ENCODE results near the gene KXD1.
A peak's percentile ranks its signal among the peaks of the same experiment; 100 is the strongest.
"Not testable (repeated sequence)": the region's sequence is repeated elsewhere in the genome, so short reads cannot be mapped to it uniquely, and the experiment has no call there.

KXD1 gene

GRCh38 chr19:18537431-18537830 is 20.2 kb upstream of the KXD1 start:
- DNase-seq = no peak

GRCh38 chr19:18538115-18538514 is 19.6 kb upstream of the KXD1 start:
- no peak for DNase-seq

- no peak for DNase-seq
Observed at GRCh38 chr19:18539372-18539771, 18.3 kb upstream of the KXD1 start.

DNA sequence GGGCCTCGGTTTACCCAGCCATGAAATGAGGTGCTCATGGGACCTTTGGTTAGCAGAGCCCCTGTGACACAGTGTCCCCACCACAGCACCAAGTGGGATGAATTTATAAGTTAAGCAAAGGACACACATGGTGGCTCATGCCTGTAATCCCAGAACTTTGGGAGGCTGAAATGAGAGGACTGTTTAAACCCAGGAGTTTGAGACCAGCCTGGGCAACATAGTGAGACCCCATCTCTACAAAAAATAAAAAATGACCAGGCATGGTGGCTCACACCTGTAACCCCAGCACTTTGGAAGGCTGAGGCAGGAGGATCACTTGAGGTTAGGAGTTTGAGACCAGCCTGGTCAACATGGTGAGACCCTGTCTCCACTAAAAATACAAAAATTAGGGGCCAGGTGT is 17.5 kb upstream of the KXD1 start:
- not testable (repeated sequence) for DNase-seq

GRCh38 chr19:18541258-18541991 is 16.2 kb upstream of the KXD1 start:
- DNase-seq = no peak

- no peak for DNase-seq
Observed at GRCh38 chr19:18541992-18542940, 15.4 kb upstream of the KXD1 start.

- DNase-seq = peak; percentile 90
Observed at GRCh38 chr19:18542941-18543813, 14.5 kb upstream of the KXD1 start, which contains the start of gene FKBP8. Gene FKBP8, minus strand, starts transcription at chr19:18543573. Its CDS starts 1,603 bp downstream, at chr19:18541970.

DNA sequence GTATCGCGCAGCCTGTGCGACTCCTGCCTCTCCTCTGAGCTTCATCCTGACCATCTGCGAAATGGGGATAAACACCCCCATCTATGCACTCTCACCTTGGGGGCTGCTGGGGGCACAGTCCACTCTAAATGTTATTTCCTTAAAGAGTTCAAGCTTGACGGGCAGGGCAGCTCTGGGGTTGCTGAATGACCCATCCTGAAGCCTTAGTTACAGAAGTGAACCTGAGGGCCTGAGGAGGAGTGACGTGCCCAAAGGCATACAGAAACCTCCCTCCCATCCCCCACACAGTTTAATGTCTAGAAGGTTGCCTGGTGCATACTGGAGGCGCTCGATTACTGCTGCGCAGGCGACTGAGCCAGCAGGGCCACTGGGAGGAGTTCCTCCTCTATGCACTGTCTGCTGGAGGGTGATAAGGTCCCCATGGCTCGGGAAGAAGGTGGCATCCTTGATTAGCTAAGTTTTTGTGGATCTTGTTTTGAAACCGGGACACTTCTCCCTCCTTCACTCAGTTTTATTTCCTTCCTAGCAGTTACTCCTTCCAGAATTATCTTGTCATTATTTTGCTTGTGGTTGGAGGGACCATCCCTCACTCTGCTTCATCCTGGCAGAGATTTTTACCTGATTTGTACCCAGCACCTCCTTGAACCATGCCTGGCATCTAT is 13.7 kb upstream of the KXD1 start:
- peak; percentile 88 for DNase-seq

DNA sequence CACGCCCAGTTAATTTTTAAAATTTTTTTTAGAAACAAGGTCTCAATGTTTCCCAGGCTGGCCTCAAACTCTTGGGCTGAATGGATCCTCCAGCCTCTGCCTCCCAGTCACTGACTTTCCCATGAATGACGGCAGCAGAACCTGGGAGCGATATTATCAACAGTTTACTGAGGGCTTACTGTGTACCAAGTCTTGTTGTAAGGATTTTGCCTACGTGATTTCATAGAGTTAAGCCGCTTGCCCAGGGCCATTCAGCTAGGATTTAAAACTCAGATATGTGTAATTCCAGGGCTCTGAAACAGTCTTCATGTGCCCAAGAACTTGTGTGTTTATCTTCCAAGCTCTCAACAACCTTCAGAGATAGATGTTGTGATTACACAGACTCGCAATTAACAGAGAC is 6.0 kb upstream of the KXD1 start:
- no peak for DNase-seq

DNA sequence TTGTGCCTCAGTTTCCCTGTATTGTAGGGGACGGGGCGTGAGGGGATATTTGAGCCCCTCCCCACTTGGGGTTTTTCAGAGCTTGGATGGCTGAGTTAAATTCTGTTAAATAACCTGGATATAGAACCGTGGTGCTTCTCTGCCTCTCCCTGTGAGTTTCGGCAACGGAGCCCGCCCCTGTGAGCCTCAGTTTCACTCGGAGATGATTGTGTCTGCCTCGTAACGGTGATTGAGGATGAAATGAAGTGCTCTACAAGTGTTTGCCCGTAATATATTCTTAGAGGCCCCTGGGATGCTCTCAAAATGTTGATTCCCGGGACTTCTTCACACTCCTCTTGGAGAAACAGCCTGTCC is 509 bp downstream of the KXD1 start:
- DNase-seq = no peak

DNA sequence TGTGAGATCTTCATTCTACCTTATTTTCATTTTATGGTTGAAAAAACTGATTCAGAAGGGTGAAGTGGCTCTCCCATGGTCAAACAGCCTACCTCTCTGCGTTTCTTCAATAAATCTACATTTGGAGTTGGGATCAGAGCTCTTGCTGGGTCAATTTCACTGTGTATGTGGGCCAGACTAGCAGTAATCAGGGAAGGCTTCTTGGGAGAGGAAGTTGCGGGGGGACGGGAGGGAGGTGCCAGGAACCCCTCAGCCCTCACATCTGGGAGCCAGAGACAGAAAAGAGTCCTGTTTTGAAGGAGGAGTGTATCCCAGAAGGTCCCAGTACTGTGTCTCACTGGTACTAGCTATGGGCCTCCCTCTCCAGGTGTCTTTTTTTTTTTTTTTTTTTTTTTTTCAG is 934 bp downstream of the KXD1 start:
- no peak for DNase-seq

DNA sequence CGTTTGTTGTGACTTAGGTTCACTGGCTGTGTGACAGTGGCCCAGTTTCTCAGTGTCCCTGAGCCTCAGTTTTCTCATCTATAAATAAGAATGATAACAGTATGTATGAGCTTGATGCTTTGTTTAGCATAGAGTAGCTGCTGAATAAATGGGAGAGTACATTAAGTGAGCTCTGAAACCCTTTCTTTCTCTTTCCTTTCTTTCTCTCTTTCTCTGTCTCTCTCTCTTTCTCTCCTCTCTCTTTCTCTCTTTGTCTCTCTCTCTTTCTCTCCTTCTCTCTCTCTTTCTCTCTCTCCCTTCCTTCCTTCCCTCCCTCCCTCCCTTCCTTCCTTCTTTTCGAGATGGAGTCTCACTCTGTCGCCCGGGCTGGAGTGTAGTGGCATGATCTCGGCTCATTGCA is 2.0 kb downstream of the KXD1 start:
- no peak for DNase-seq

DNA sequence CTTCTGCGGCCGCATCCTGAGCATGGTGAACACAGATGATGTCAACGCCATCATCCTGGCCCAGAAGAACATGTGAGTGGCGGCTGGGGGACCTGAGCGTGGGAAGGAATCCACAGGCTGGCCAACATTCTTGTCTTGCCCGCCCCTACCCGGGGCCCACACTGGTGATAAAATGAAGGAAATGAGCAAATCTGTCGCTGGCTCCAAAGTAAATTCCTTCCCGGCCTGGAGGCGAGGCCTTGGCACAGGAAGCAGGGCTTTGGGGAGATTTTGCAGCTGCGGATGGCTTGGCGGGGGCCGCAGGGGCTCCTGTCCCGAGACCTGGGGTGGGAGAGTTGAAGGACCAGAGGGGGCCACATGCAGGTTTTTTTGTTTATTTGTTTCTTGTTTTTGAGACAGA is 4.4 kb downstream of the KXD1 start:
- no peak for DNase-seq

DNA sequence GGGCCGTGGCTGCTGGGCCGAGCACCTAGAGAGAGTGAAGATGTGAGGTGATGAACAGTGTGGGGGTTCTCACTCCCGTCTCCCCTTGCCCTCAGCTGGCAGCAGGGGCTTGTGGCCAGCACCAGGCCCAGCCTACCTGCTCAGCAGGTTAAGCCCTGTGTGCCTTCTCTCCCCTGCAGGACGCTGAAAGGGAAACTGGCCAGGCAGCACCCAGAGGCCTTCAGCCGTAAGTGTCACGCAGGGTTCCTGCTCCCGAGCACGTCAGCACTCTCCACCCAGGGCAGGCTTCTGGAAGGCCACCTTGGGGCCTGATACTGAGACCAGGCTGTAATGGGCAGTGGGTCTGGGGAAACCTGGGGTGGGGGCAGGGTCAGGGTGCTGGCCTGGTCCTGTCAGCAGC is 9.3 kb downstream of the KXD1 start:
- DNase-seq = no peak

- no peak for DNase-seq
Observed at GRCh38 chr19:18568367-18568766, 10.7 kb downstream of the KXD1 start.

GRCh38 chr19:18571564-18572344 is 14.1 kb downstream of the KXD1 start, which contains the start of gene UBA52:
Gene UBA52, plus strand, starts transcription at chr19:18571857. Its CDS starts 1,444 bp downstream, at chr19:18573301.
- DNase-seq = peak; percentile 98

DNA sequence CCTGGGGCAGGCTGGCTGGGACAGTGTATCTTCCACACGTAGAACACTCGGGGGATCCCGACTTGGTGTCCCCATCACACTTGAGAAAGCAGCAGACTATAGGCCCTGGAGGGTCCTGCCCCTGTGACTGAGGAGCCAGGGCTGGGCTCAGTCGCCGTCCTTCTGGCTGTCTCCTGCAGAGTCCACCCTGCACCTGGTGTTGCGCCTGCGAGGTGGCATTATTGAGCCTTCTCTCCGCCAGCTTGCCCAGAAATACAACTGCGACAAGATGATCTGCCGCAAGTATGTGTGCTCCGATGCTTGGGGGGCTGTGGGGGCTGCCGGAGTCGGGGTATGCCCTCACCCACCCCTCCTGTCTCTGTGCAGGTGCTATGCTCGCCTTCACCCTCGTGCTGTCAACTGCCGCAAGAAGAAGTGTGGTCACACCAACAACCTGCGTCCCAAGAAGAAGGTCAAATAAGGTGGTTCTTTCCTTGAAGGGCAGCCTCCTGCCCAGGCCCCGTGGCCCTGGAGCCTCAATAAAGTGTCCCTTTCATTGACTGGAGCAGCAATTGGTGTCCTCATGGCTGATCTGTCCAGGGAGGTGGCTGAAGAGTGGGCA is 17.1 kb downstream of the KXD1 start:
- no peak for DNase-seq

- DNase-seq = no peak
Observed at GRCh38 chr19:18576383-18576782, 18.7 kb downstream of the KXD1 start.

DNA sequence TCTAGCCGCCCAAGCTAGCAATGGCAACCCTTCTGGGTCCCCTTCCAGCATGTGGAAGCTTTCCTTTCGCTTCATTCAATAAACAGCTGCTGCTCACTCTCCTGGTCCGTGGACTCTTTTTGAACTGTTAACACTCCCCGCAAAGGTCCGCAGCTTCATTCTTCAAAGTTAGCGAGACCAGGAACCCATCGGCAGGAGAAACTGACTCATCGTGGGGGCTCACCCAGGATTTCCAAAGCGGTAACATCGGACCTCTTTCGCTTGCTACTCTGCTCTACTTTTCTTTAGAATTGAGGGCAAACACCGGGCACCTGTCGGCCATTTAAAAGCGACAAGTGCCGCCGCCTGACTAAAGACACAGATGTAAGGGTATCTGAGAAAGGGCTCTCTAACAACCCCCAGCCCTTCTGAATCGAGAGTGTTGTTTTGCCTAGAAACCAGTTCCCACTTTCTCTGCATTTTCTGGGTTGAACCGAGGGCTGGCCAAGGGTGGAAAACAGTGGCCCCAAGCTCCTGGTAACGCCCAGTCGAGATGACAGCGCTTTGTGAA is 19.8 kb downstream of the KXD1 start:
- no peak for DNase-seq

DNA sequence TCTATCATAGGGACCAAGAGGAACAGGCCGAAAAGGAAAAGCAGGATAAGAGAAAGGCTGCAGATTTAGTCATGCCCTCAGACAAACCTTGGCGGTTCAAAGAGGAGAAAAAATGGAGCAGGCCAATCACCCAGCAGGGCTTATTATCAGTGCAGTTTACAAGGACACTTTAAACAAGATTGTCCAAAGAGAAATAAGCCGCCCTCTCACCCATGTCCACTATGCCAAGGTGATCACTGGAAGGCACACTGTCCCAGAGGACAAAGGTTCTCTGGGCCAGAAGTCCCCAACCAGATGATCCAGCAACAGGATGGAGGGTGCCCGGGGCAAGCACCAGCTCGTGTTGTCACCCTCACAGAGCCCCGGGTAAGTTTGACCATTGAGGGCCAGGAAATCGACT is 22.6 kb downstream of the KXD1 start:
- DNase-seq = no peak

- DNase-seq = no peak
Observed at GRCh38 chr19:18586306-18586705, 28.6 kb downstream of the KXD1 start.

All from CD4-positive, alpha-beta T cell treated with Interleukin-4 for 4 hours (primary cell).